Mammary microvascular endothelial cell (primary cell): ENCODE data around the gene PRRG1. TPM values are rescaled to one million over a fixed set of nuclear protein-coding genes. Genes with fewer than 3 reads are reported as not detected.

Experiments used
- total RNA-seq: library from RNA; depleted of rRNA; stranded (reverse); fragments of >200 nt; gene quantifications from 2 replicates; pipeline ENCODE4 v1.2.3, GENCODE V29; 2015

PRRG1 gene
- 25.2 and 30.4 TPM in 2 replicates for total RNA-seq

DNA sequence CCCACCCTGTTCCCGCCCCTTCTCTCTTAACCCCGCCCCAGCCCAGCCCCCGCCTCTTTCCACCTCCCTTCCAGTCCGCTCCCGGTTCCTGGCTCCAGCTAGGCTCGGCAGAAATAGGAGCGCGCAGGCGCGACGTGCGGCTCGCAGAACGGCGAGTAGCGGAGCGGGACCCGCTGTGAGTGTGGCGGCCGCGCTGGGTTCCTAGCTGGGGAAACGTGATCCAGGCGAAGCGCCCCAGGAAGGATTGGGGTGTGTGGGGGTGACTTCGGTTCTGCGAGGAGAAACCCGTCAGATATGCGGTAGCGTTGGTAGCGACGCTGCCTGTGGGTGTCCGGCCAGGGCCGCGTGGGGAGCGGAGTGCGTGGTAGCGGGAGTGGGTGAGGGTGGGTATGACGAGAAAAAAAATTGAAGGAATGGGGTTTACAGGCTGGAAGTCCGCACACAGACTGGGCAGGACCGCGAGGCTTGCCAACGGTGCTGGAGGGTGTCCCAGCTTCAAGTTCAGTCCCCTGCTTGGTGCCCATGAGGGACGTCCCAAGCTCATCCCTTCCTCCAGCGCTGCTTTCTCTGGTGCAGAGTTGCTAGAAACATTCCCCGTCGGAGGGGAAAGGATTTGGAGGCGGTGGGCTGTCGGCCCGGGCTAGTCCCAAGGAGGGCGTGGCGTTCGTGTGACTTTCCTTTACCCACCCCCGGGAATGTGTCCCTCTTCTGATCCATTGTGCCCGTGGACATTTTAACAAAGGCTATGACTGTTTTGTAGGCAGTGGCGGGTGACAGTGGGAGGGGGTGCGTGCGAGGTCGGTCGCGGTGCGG is at the start of gene PRRG1:
PRRG1 (plus strand) TSS at position 144 of the 813 bp plus-strand sequence. CDS start 56,886 bp downstream, outside the sequence.

Other genes with a start within 250 kb of the PRRG1 start
- 0.84 and 3.5 TPM in 2 replicates for gene LANCL3, start 222.3 kb downstream of the PRRG1 start, total RNA-seq